Thyroid gland (tissue), 4 donors: ENCODE data around the gene PCSK2.

Experiments used
- CTCF ChIP-seq, 6 experiments: fragments of 200-600 bp in 3 of 6; fragments of 450-650 bp in 3 of 6; sonication (generic) in 3 of 6; IDR thresholded peaks; one replicate each; pipeline ENCODE4 v1.5.1; 2016 to 2019; ENCODE audit warnings: antibody characterized with exemption in 6 of 6, mild to moderate bottlenecking in 2 of 6, inconsistent platforms in 1 of 6, moderate library complexity in 1 of 6
- POLR2A ChIP-seq, 2 donors: fragments of 450-650 bp; IDR thresholded peaks; one replicate each; pipeline ENCODE4 v1.6.1; 2017; ENCODE audit warnings: antibody characterized with exemption in 2 of 2, mild to moderate bottlenecking in 2 of 2, moderate library complexity in 1 of 2

GRCh38 chr20:17380801-17381200 lies 154.0 kb downstream of the PCSK2 start:
- TF ChIP-seq CTCF (IDR thresholded peaks at IDR 0.05) (no peak), POLR2A (IDR thresholded peaks at IDR 0.05) (no peak)
